Activated naive CD8-positive, alpha-beta T cell treated with anti-CD3 and anti-CD28 coated beads, Interleukin-2, amount 50 U/mL, for 24 hours (primary cell): Measurements from ENCODE around the gene PML.
"Not testable (repeated sequence)": the region's sequence is repeated elsewhere in the genome, so short reads cannot be mapped to it uniquely, and the experiment has no call there.

Experiments
- ATAC-seq: fragments of 150-1000 bp; cut with Tn5 transposase; one replicate; pipeline ENCODE4 v1.10.0; 2021
- DNase-seq: peaks from one replicate; pipeline ENCODE4 v3.0.0; 2021
- H3K27ac Mint-ChIP-seq: one replicate; pipeline ENCODE4 v1.8.0; 2021; ENCODE audit warnings: mild to moderate bottlenecking, mixed read lengths
- H3K27me3 Mint-ChIP-seq: one replicate; pipeline ENCODE4 v1.8.0; 2021; ENCODE audit warnings: mixed read lengths
- H3K36me3 Mint-ChIP-seq: one replicate; pipeline ENCODE4 v1.8.0; 2021; ENCODE audit warnings: low read depth, mixed read lengths
- H3K4me1 Mint-ChIP-seq: one replicate; pipeline ENCODE4 v1.8.0; 2021; ENCODE audit warnings: mixed read lengths
- H3K4me3 Mint-ChIP-seq: one replicate; pipeline ENCODE4 v1.8.0; 2021; ENCODE audit warnings: mild to moderate bottlenecking, moderate library complexity, mixed read lengths
- H3K9me3 Mint-ChIP-seq: one replicate; pipeline ENCODE4 v1.8.0; 2021; ENCODE audit warnings: mixed read lengths

Gene PML

DNA sequence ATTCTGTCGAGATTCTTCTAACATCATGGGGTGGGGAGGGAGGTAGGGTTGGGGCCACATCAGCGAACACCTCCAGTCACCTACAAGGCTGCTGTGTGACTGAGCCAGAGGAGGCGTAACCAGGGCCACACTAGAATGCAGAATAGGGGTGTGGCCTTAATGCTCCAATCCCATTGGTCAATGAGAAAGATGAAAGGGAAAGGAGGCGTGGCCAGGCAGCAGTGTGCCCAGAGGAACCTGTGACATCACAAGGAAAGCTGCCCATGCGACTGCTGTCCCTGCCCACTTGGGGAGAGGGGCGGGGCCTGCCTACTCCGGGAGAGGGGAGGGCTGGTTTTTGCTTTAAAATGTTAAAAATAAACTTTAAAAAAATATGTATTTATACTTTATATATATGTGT lies 87.9 kb downstream of the PML start, which contains the start of gene GOLGA6A:
GOLGA6A (minus strand) TSS at position 101 of the 400 bp plus-strand sequence; CDS start at position 60, 41 bp downstream.
- H3K27me3 Mint-ChIP-seq, H3K4me3 Mint-ChIP-seq, DNase-seq, H3K4me1 Mint-ChIP-seq, H3K36me3 Mint-ChIP-seq, H3K9me3 Mint-ChIP-seq, H3K27ac Mint-ChIP-seq, ATAC-seq: not testable (repeated sequence)

DNA sequence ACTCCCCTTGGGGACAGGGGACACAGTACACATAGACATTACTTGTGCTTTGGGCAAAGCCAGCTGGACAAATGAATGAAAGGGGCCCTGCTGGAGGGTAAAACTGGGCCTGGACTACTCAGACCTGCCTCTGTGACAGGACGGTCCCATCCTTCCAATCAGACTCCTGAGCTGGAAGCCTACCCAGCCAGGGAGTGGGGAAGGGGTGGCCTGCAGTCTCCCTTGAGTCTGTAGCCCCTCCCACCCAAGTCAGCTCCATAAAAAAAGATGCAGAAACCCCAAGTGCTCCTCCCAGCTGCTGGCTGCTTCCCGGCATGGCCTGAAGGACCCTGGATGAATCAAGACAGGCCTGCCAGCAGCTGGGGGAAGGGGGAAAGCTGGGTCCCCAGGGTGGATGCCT lies 100.1 kb downstream of the PML start:
- not testable (repeated sequence) for DNase-seq, H3K36me3 Mint-ChIP-seq, H3K9me3 Mint-ChIP-seq, H3K4me1 Mint-ChIP-seq, H3K27me3 Mint-ChIP-seq, H3K27ac Mint-ChIP-seq, H3K4me3 Mint-ChIP-seq, ATAC-seq

GRCh38 chr15:74095610-74096009 lies 101.1 kb downstream of the PML start:
- not testable (repeated sequence) for DNase-seq, H3K36me3 Mint-ChIP-seq, H3K27ac Mint-ChIP-seq, ATAC-seq, H3K27me3 Mint-ChIP-seq, H3K4me1 Mint-ChIP-seq, H3K9me3 Mint-ChIP-seq, H3K4me3 Mint-ChIP-seq

DNA sequence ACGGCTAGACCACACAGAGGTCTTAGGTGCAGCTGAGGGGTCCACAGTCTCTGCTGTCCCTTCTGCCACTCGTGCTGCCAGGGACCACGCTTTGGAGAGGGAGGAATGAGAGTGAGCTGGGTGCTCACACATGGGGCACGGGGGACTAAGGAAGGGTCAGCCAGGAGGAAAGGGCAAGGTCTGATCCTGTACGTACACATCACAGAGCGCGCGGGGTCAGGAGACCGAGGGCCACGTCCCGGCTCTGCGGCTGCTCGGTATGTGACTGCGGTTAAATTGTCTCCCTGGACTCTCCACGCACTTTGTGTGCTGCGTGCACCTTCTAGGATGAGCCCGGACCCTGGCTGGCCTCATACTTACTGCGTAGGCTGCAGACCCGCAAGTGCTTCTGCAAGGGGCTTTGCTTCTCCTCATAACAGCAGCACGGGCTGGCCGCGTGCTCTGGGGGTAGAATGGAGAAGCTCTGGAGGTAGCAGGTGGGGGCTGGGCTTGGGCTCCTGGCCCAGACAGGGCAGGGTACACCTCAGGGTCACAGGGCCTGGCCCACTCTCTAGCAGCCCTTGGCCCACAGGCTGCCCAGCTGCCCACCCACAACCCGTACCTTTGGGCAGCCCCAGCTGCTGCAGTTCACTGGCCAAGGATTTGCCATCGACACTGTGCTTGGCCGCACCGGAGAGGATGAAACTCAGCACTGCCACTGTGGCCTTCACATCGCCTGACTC lies 102.4 kb downstream of the PML start:
- not testable (repeated sequence) for H3K4me1 Mint-ChIP-seq, H3K27me3 Mint-ChIP-seq, ATAC-seq, H3K36me3 Mint-ChIP-seq, H3K9me3 Mint-ChIP-seq, H3K4me3 Mint-ChIP-seq, DNase-seq, H3K27ac Mint-ChIP-seq
